ENCODE results near the gene PRKX. TPM values are rescaled to one million over a fixed set of nuclear protein-coding genes. Genes with fewer than 3 reads are reported as not detected.
A peak's percentile ranks its signal among the peaks of the same experiment; 100 is the strongest.
"Not testable (repeated sequence)": the region's sequence is repeated elsewhere in the genome, so short reads cannot be mapped to it uniquely, and the experiment has no call there.

The PRKX gene
- total and polyA plus RNA-seq, 2 donors = 3.4 to 8.3 TPM

DNA sequence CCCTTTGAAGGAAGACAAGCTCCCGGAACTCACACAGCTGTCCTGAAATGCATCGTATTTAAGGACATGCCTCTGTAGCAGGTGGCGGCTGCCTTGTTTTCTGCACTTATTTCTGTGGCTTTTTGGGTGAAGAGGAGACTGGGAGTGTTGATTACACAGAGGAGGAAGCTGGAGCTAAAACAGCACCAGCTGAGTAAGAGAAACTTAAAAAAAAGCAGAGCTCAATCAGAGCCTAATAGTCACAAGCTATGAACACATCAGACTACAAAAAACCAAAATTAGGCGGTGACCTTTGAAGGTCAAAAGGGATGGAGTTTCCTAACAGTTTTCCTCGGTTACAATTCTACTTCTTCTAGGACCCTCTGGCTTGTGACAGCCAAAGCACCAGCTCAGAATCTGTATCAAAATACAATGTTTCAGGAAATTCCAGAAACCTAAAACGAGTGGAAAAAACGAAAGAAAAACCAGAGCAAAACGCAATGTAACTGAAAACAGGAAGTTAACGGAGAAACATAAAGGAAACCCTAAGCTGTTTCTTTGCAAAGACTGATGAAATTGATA is 13.5 kb downstream of the PRKX start:
- 31% methylated on average over 9 of the region's 9 CpGs for WGBS
- no peak for DNase-seq (ENCODE audit: extremely low spot score)
- no peaks in the 10 kb centered on the region for H3K4me1 ChIP-seq (ENCODE audit: insufficient read depth)
- H3K4me3 ChIP-seq (ENCODE audit: low read depth, low read length) = peak overlapping the region; percentile 31
- H3K27ac ChIP-seq (ENCODE audit: low read depth) = no peak overlapping the region
- H3K36me3 ChIP-seq (ENCODE audit: insufficient read depth) = no peaks in the 10 kb centered on the region

- no peak overlapping the region for H3K27ac ChIP-seq (ENCODE audit: low read depth)
Measured at GRCh38 chrX:3697701-3698279, 15.7 kb downstream of the PRKX start.

GRCh38 chrX:3697220-3697684 is 16.2 kb downstream of the PRKX start:
- no peaks in the 10 kb centered on the region for H3K36me3 ChIP-seq (ENCODE audit: insufficient read depth)
- 87% methylated on average over 9 of the region's 9 CpGs for WGBS
- H3K4me1 ChIP-seq (ENCODE audit: insufficient read depth) = no peaks in the 10 kb centered on the region
- no peak overlapping the region for H3K27ac ChIP-seq (ENCODE audit: low read depth)
- DNase-seq (ENCODE audit: extremely low spot score) = no peak
- no peak overlapping the region for H3K4me3 ChIP-seq (ENCODE audit: low read depth, low read length)

More at GRCh38 chrX:3697701-3698279, 15.7 kb downstream of the PRKX start:
- H3K4me3 ChIP-seq (ENCODE audit: low read depth, low read length) = no peak overlapping the region
- H3K36me3 ChIP-seq (ENCODE audit: insufficient read depth) = no peaks in the 10 kb centered on the region
- WGBS = 74% methylated on average over 16 of the region's 16 CpGs
- H3K4me1 ChIP-seq (ENCODE audit: insufficient read depth) = no peaks in the 10 kb centered on the region
- DNase-seq (ENCODE audit: extremely low spot score) = no peak

- Histone ChIP-seq H3K4me3 (ENCODE audit: low read depth, low read length) (no peak overlapping the region), H3K4me1 (ENCODE audit: insufficient read depth) (no peaks in the 10 kb centered on the region), H3K36me3 (ENCODE audit: insufficient read depth) (no peaks in the 10 kb centered on the region), H3K27ac (ENCODE audit: low read depth) (no peak overlapping the region)
- 95% methylated on average over 5 of the region's 5 CpGs for WGBS
- DNase-seq (ENCODE audit: extremely low spot score) = no peak
Measured at GRCh38 chrX:3695536-3695935, 17.9 kb downstream of the PRKX start.

DNA sequence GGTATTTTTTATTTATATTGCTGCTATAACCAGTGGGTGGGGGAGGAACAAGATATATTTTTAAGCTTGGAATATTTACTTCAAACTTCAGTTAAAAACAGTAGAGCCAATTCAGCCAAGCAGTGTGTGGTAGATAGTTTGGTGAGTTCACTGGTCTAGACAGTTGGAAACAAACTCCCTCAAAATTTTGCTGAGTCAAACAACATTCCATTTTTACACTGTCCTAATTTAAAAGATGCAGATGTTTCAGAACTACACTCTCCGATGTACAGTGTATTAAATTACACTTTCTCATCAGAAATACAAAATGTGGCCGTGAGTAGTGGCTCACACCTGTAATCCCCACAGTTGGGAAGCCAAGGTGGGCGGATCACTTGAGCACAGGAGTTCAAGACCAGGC is 23.3 kb downstream of the PRKX start:
- no peak for DNase-seq (ENCODE audit: extremely low spot score)
- Histone ChIP-seq H3K4me1 (ENCODE audit: insufficient read depth) (no peaks in the 10 kb centered on the region), H3K4me3 (ENCODE audit: low read depth, low read length) (no peak overlapping the region), H3K27ac (ENCODE audit: low read depth) (no peak overlapping the region), H3K36me3 (ENCODE audit: insufficient read depth) (no peaks in the 10 kb centered on the region)
- WGBS = 53% methylated on average over 3 of the region's 3 CpGs

DNA sequence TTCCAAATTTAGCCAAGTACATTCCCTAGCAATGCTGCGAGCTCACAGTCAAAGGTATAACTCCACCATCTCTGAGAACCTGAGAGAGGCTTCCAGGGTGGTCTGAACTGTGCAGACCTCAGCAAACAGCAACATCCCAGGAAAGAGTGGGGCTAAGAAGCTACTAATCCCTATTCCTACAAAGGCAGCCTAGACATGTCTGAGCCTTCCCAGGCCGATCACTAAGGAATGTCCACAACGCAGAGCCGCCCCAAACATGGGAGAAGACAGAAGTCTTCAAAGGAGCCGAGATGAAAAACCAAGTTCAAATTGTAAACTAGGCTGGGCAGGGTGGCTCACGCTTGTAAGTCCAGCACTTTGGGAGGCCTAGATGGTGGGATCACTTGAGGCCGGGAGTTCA is 30.2 kb downstream of the PRKX start:
- not testable (repeated sequence) for H3K4me1 ChIP-seq (ENCODE audit: insufficient read depth); H3K36me3 ChIP-seq (ENCODE audit: insufficient read depth); DNase-seq (ENCODE audit: extremely low spot score); H3K4me3 ChIP-seq (ENCODE audit: low read depth, low read length); H3K27ac ChIP-seq (ENCODE audit: low read depth)
- WGBS = 90% methylated on average over 7 of the region's 7 CpGs

- no peak for DNase-seq (ENCODE audit: extremely low spot score)
- Histone ChIP-seq H3K4me1 (ENCODE audit: insufficient read depth) (no peaks in the 10 kb centered on the region), H3K36me3 (ENCODE audit: insufficient read depth) (no peaks in the 10 kb centered on the region), H3K27ac (ENCODE audit: low read depth) (no peak overlapping the region), H3K4me3 (ENCODE audit: low read depth, low read length) (no peak overlapping the region)
- WGBS = 82% methylated on average over 7 of the region's 7 CpGs
Measured at GRCh38 chrX:3680459-3680858, 33.0 kb downstream of the PRKX start.

- no peak overlapping the region for H3K4me3 ChIP-seq (ENCODE audit: low read depth, low read length)
- no peaks in the 10 kb centered on the region for H3K36me3 ChIP-seq (ENCODE audit: insufficient read depth)
- no peak for DNase-seq (ENCODE audit: extremely low spot score)
- no peaks in the 10 kb centered on the region for H3K4me1 ChIP-seq (ENCODE audit: insufficient read depth)
- WGBS = 84% methylated on average over 4 of the region's 4 CpGs
- H3K27ac ChIP-seq (ENCODE audit: low read depth) = no peak overlapping the region
Measured at GRCh38 chrX:3679669-3680068, 33.8 kb downstream of the PRKX start.

DNA sequence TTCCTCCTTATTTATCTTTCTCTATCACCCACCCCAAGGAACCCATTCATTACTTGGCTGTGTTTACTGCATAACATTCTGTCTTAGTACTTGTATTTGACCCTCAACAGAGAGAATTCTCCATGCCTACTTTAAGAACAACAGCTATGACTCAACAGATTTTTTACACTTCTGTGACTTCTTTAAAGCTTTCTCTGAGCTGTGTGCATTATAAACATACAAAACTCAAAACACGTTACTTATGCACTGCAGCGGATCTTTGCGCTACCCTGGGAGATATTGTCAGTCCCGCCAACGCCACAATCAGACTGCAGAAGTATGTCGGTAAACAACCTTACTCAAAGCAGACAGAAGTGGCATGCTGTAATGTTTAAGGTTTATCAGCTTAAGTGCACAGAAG is 35.1 kb downstream of the PRKX start:
- H3K27ac ChIP-seq (ENCODE audit: low read depth) = no peak overlapping the region
- no peak overlapping the region for H3K4me3 ChIP-seq (ENCODE audit: low read depth, low read length)
- no peak for DNase-seq (ENCODE audit: extremely low spot score)
- 89% methylated on average over 6 of the region's 6 CpGs for WGBS
- no peaks in the 10 kb centered on the region for H3K4me1 ChIP-seq (ENCODE audit: insufficient read depth)
- H3K36me3 ChIP-seq (ENCODE audit: insufficient read depth) = no peaks in the 10 kb centered on the region

GRCh38 chrX:3674881-3675280 is 38.6 kb downstream of the PRKX start:
- DNase-seq (ENCODE audit: extremely low spot score) = no peak
- H3K4me3 ChIP-seq (ENCODE audit: low read depth, low read length) = no peak overlapping the region
- 96% methylated on average over 8 of the region's 8 CpGs for WGBS
- no peak overlapping the region for H3K27ac ChIP-seq (ENCODE audit: low read depth)
- no peaks in the 10 kb centered on the region for H3K4me1 ChIP-seq (ENCODE audit: insufficient read depth)
- no peaks in the 10 kb centered on the region for H3K36me3 ChIP-seq (ENCODE audit: insufficient read depth)

DNA sequence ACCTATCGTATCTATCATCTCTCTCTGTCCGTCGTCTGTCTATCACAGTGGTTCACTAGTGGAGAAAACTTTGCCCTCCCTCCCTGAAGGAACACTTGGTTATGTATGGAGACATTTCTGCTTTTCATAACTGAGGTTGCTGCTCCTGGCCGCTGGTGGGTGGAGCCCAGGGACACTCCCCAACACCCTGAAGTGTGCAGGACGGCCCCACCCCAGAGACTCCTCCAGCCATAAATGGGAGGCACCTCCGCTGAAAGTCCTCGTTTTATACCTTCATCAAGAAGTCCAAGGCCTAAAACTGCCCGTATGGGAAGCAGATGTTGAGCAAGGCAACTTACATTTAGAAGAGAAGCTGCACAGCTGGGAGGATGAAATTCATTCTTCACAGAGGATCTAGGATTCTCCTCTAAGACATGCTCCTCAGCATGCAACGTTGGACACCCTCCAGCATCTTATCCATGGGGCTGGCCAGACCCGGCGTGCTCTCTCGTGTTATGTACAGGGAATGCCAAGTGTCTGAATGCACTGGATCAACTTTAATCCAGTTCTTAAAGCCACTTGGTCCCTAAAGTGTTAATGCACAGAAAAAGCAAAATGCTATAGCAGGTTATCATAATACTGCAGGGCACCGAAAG is 43.5 kb downstream of the PRKX start:
- no peaks in the 10 kb centered on the region for H3K4me1 ChIP-seq (ENCODE audit: insufficient read depth)
- H3K4me3 ChIP-seq (ENCODE audit: low read depth, low read length) = no peak overlapping the region
- no peak for DNase-seq (ENCODE audit: extremely low spot score)
- no peak overlapping the region for H3K27ac ChIP-seq (ENCODE audit: low read depth)
- H3K36me3 ChIP-seq (ENCODE audit: insufficient read depth) = no peaks in the 10 kb centered on the region
- 78% methylated on average over 13 of the region's 13 CpGs for WGBS

DNA sequence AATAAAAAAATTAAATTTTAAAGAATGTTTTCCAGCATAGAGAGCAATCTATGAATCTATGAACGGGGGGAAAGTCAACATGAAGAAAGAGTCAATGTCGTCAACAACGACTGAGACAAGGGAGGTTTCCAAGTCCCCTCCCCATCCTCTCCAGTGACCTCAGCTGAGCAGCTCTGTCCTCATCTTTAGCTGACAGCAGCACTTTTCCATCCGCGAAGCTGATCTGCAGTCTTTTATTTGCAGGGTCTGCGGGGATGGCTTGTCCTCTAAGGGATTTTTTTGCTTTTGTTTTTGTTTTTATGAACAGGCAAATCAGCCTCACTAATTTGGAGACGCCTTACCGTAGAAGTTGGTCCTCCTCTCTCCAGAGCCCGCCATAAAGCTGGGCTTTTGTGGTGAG is 46.5 kb downstream of the PRKX start:
- Histone ChIP-seq H3K27ac (ENCODE audit: low read depth) (no peak overlapping the region), H3K4me3 (ENCODE audit: low read depth, low read length) (no peak overlapping the region), H3K36me3 (ENCODE audit: insufficient read depth) (no peaks in the 10 kb centered on the region), H3K4me1 (ENCODE audit: insufficient read depth) (no peaks in the 10 kb centered on the region)
- 83% methylated on average over 9 of the region's 9 CpGs for WGBS
- DNase-seq (ENCODE audit: extremely low spot score) = no peak

- H3K4me3 ChIP-seq (ENCODE audit: low read depth, low read length) = no peak overlapping the region
- WGBS = 93% methylated on average over 12 of the region's 12 CpGs
- H3K4me1 ChIP-seq (ENCODE audit: insufficient read depth) = no peaks in the 10 kb centered on the region
- no peak overlapping the region for H3K27ac ChIP-seq (ENCODE audit: low read depth)
- DNase-seq (ENCODE audit: extremely low spot score) = no peak
- H3K36me3 ChIP-seq (ENCODE audit: insufficient read depth) = no peaks in the 10 kb centered on the region
Measured at GRCh38 chrX:3664921-3665320, 48.5 kb downstream of the PRKX start.

GRCh38 chrX:3663576-3664250 is 49.7 kb downstream of the PRKX start:
- not testable (repeated sequence) for H3K36me3 ChIP-seq (ENCODE audit: insufficient read depth); H3K4me1 ChIP-seq (ENCODE audit: insufficient read depth); H3K4me3 ChIP-seq (ENCODE audit: low read depth, low read length); DNase-seq (ENCODE audit: extremely low spot score); H3K27ac ChIP-seq (ENCODE audit: low read depth)
- WGBS = 80% methylated on average over 9 of the region's 9 CpGs

All from urinary bladder (tissue), 4 donors.